Natural killer cell (primary cell): ENCODE data around the gene TMCO4. TPM values are rescaled to one million over a fixed set of nuclear protein-coding genes. Genes with fewer than 3 reads are reported as not detected.
A peak's percentile ranks its signal among the peaks of the same experiment; 100 is the strongest.

ENCODE experiments used
- ATAC-seq, 3 donors: fragments of 150-1000 bp in 2 of 3; fragments of 200-7000 bp in 1 of 3; cut with Tn5 transposase; 1 replicate in 1 of 3; 2 replicates in 2 of 3; pipeline ENCODE4 v1.10.0; 2021; ENCODE audit warnings: mild to moderate bottlenecking in 2 of 3, moderate library complexity in 2 of 3
- DNase-seq, 2 donors: peaks; one replicate each; pipeline versions ENCODE4 v3.0.0 to v3.0.0-alpha.2; 2013 to 2021; ENCODE audit warnings: mixed read lengths in 1 of 2
- H3K27ac ChIP-seq: one replicate; pipeline ENCODE4 v1.5.1; 2013; ENCODE audit warnings: mild to moderate bottlenecking, low read length
- H3K27me3 ChIP-seq: one replicate; pipeline ENCODE4 v1.6.1; 2013; ENCODE audit warnings: low read length; ENCODE audit not compliant: control insufficient read depth, insufficient read depth
- H3K36me3 ChIP-seq: one replicate; pipeline ENCODE4 v1.6.1; 2013; ENCODE audit warnings: low read length; ENCODE audit not compliant: control insufficient read depth, insufficient read depth
- H3K4me1 ChIP-seq: one replicate; pipeline ENCODE4 v1.6.1; 2013; ENCODE audit warnings: low read length; ENCODE audit not compliant: control insufficient read depth, insufficient read depth
- H3K4me3 ChIP-seq: one replicate; pipeline ENCODE4 v1.5.1; 2013; ENCODE audit warnings: low read length
- H3K9me3 ChIP-seq: one replicate; pipeline ENCODE4 v1.6.1; 2013; ENCODE audit warnings: low read length; ENCODE audit not compliant: control insufficient read depth, insufficient read depth
- H3K27ac Mint-ChIP-seq, 2 donors: one replicate each; pipeline ENCODE4 v1.8.0; 2022; ENCODE audit warnings: mild to moderate bottlenecking in 2 of 2, mixed read lengths in 2 of 2, moderate library complexity in 1 of 2
- H3K27me3 Mint-ChIP-seq, 2 donors: one replicate each; pipeline ENCODE4 v1.8.0; 2022; ENCODE audit warnings: low read depth in 2 of 2, mixed read lengths in 2 of 2
- H3K36me3 Mint-ChIP-seq: one replicate; pipeline ENCODE4 v1.8.0; 2022; ENCODE audit warnings: mixed read lengths
- H3K4me1 Mint-ChIP-seq, 2 donors: one replicate each; pipeline ENCODE4 v1.8.0; 2022; ENCODE audit warnings: mixed read lengths in 2 of 2
- H3K4me3 Mint-ChIP-seq: one replicate; pipeline ENCODE4 v1.8.0; 2022; ENCODE audit warnings: mild to moderate bottlenecking, moderate library complexity, mixed read lengths
- H3K9me3 Mint-ChIP-seq, 2 donors: one replicate each; pipeline ENCODE4 v1.8.0; 2022; ENCODE audit warnings: mixed read lengths in 2 of 2
- CTCF ChIP-seq: fragments of 200-600 bp; IDR thresholded peaks from one replicate; pipeline ENCODE4 v1.8.0; 2022; ENCODE audit warnings: antibody characterized with exemption
- WGBS: methylation state at CpG from one replicate; pipeline ENCODE4 v1.1.7; 2013; ENCODE audit warnings: missing lambda C conversion rate; ENCODE audit not compliant: insufficient coverage; 5-methylcytosine and 5-hydroxymethylcytosine counted together
- intact Hi-C: fragments of 100-400 bp; cut with micrococcal nuclease; formaldehyde crosslinking; loops from one replicate; pipeline ENCODE4 v1.14.2; 2022
- total RNA-seq, 4 donors: library from RNA; stranded (reverse); fragments of 120-200 nt in 1 of 4; gene quantifications; one replicate each; pipeline versions ENCODE4 v1.2.3 to v1.2.4, GENCODE V29; 2013 to 2022

Gene TMCO4
- total RNA-seq, 3 donors from 2014 or later (not counting 1 experiment from before 2014, with no cell fraction given), result 14.2 to 21.5 (median 18.3) TPM

GRCh38 chr1:19720174-19720573 lies 79.5 kb downstream of the TMCO4 start:
- Mint-ChIP-seq H3K27ac (no peak overlapping the region), H3K9me3 (no peaks in the 10 kb centered on the region), H3K4me3 (no peak overlapping the region), H3K27me3 (no peaks in the 10 kb centered on the region), H3K4me1 (peaks cover 0 to 6% of the 10 kb centered on the region in 2 donors), H3K36me3 (no peaks in the 10 kb centered on the region)
- H3K4me1 ChIP-seq, result peaks cover 5% of the 10 kb centered on the region
- ATAC-seq (no peak), DNase-seq (no peak)
- H3K27me3 ChIP-seq, result no peaks in the 10 kb centered on the region
- intact Hi-C loops, result no loop called here
- no peak overlapping the region for H3K4me3 ChIP-seq
- WGBS, result 100% methylated on average over 1 of the region's 4 CpGs
- TF ChIP-seq CTCF, result no peak
- no peak overlapping the region for H3K27ac ChIP-seq
- H3K36me3 ChIP-seq, result peaks cover 5% of the 10 kb centered on the region
- no peaks in the 10 kb centered on the region for H3K9me3 ChIP-seq

GRCh38 chr1:19717467-19717866 lies 82.2 kb downstream of the TMCO4 start:
- H3K27ac ChIP-seq, result no peak overlapping the region
- no peak for TF ChIP-seq CTCF
- ATAC-seq (no peak), DNase-seq (no peak)
- intact Hi-C loops, result no loop called here
- H3K4me3 ChIP-seq, result no peak overlapping the region
- Mint-ChIP-seq H3K27me3 (no peaks in the 10 kb centered on the region), H3K36me3 (no peaks in the 10 kb centered on the region), H3K27ac (no peak overlapping the region), H3K9me3 (no peaks in the 10 kb centered on the region), H3K4me1 (peaks cover 0 to 6% of the 10 kb centered on the region in 2 donors), H3K4me3 (no peak overlapping the region)
- WGBS, result 98% methylated on average over 6 of the region's 6 CpGs
- H3K27me3 ChIP-seq, result no peaks in the 10 kb centered on the region
- peaks cover 3% of the 10 kb centered on the region for H3K36me3 ChIP-seq
- no peaks in the 10 kb centered on the region for H3K9me3 ChIP-seq
- H3K4me1 ChIP-seq, result peaks cover 5% of the 10 kb centered on the region

- no peaks in the 10 kb centered on the region for H3K9me3 Mint-ChIP-seq
- no peak overlapping the region for H3K4me3 Mint-ChIP-seq
These were observed 84.1 kb downstream of the TMCO4 start for GRCh38 chr1:19715334-19716203.

More at GRCh38 chr1:19715334-19716203, 84.1 kb downstream of the TMCO4 start:
- Mint-ChIP-seq H3K27ac (no peak overlapping the region), H3K27me3 (no peaks in the 10 kb centered on the region), H3K4me1 (peaks cover 0 to 6% of the 10 kb centered on the region in 2 donors), H3K36me3 (no peaks in the 10 kb centered on the region)
- DNase-seq (peak; percentile 72 to 91), ATAC-seq (peak; percentile 93 to 100 (median 100))
- WGBS, result 34% methylated on average over 9 of the region's 12 CpGs
- intact Hi-C loops, result no loop called here
- peak; percentile 77 for TF ChIP-seq CTCF
- no peaks in the 10 kb centered on the region for H3K9me3 ChIP-seq
- H3K4me3 ChIP-seq, result no peak overlapping the region
- H3K27me3 ChIP-seq, result no peaks in the 10 kb centered on the region
- no peaks in the 10 kb centered on the region for H3K36me3 ChIP-seq
- H3K4me1 ChIP-seq, result peaks cover 5% of the 10 kb centered on the region
- H3K27ac ChIP-seq, result no peak overlapping the region
